K562 (cell line): ENCODE results near the gene P2RY8. TPM values are rescaled to one million over a fixed set of nuclear protein-coding genes. Genes with fewer than 3 reads are reported as not detected.

Experiments
- ATAC-seq: fragments of 200-7000 bp; cut with Tn5 transposase; 3 replicates; pipeline ENCODE4 v1.9.1; 2020; ENCODE audit warnings: moderate library complexity
- BruUV-seq: library from RNA; stranded (reverse); fragments of 400-500 nt; replicated peaks from 2 replicates; lab custom pipeline; 2021; lab: Mats Ljungman, UMichigan
- CTCF ChIA-PET: fragments of 300-600 bp; formaldehyde crosslinking; extraction: SDS; loops from one replicate; lab custom pipeline; 2021; ENCODE audit warnings: low intra/inter-chr PET ratio; lab: Yijun Ruan, JAX
- POLR2A ChIA-PET: fragments of 300-600, 350-650 bp; sonication (Branson Sonifier 250); formaldehyde crosslinking; extraction: SDS; loops from one replicate; lab custom pipeline; 2021; ENCODE audit warnings: antibody characterized with exemption, inconsistent platforms; lab: Yijun Ruan, JAX
- DNase-seq, 4 experiments: peaks; one replicate each; pipeline versions ENCODE4 v3.0.0 to v3.0.0-alpha.2; 2011 to 2018; ENCODE audit warnings: low spot score in 3 of 4, mixed read lengths in 3 of 4; ENCODE audit errors: extremely low read depth in 1 of 4
- FAIRE-seq: peaks from 2 replicates; lab custom pipeline; 2011; peaks lifted over from hg19 to GRCh38; lab: Jason Lieb, UNC
- H2AFZ ChIP-seq: 2 replicates; pipeline ENCODE4 v1.6.0; 2011; ENCODE audit warnings: low read depth, low read length, control low read depth, inconsistent platforms
- H3K27ac ChIP-seq: fragments of 200-600 bp; 3 replicates; pipeline ENCODE4 v1.8.0; 2011; ENCODE audit warnings: low read depth, mild to moderate bottlenecking, control low read depth, inconsistent platforms, low read length, moderate library complexity, mixed read lengths; ENCODE audit errors: extremely low read depth
- H3K27me3 ChIP-seq, 2 experiments: fragments of 300-600 bp in 1 of 2; 2 replicates in 1 of 2; 3 replicates in 1 of 2; pipeline versions ENCODE4 v1.6.0 to v1.8.0; 2011; ENCODE audit warnings: inconsistent platforms in 2 of 2, low read length in 2 of 2, mild to moderate bottlenecking in 1 of 2, mixed read lengths in 1 of 2, moderate library complexity in 1 of 2; ENCODE audit not compliant: control insufficient read depth in 2 of 2, insufficient read depth in 2 of 2
- H3K36me3 ChIP-seq: fragments of 300-600 bp; 3 replicates; pipeline ENCODE4 v1.8.0; 2011; ENCODE audit warnings: mild to moderate bottlenecking, low read length, inconsistent platforms; ENCODE audit not compliant: control insufficient read depth, insufficient read depth
- H3K4me1 ChIP-seq, 2 experiments: fragments of 200-600 bp in 1 of 2; replicated peaks in 1 of 2; 2 replicates in 1 of 2; 3 replicates in 1 of 2; pipeline versions ENCODE4 v1.5.1 to v1.8.0; 2011; ENCODE audit warnings: inconsistent platforms in 2 of 2, low read length in 2 of 2, mild to moderate bottlenecking in 1 of 2, mixed read lengths in 1 of 2, moderate library complexity in 1 of 2; ENCODE audit not compliant: control insufficient read depth in 2 of 2, insufficient read depth in 2 of 2
- H3K4me2 ChIP-seq: 2 replicates; pipeline ENCODE4 v1.6.1; 2011; ENCODE audit warnings: low read length, control low read depth, inconsistent platforms, mixed read lengths; ENCODE audit not compliant: insufficient read depth
- H3K4me3 ChIP-seq: fragments of 200-600 bp; sonication (generic), shearing (Covaris generic); 2 replicates; pipeline ENCODE4 v1.5.1; 2016; ENCODE audit warnings: control low read depth, inconsistent platforms
- H3K79me2 ChIP-seq: fragments of 200-600 bp; 3 replicates; pipeline ENCODE4 v1.8.0; 2011; ENCODE audit warnings: low read length, inconsistent platforms; ENCODE audit not compliant: control insufficient read depth, insufficient read depth
- H3K9ac ChIP-seq, 2 experiments: 2 replicates each; pipeline versions ENCODE4 v1.6.0 to v1.6.1; 2011; ENCODE audit warnings: low read depth in 2 of 2, low read length in 2 of 2, control low read depth in 1 of 2, inconsistent platforms in 1 of 2, mild to moderate bottlenecking in 1 of 2, mixed read lengths in 1 of 2; ENCODE audit not compliant: insufficient read depth in 1 of 2
- H3K9me1 ChIP-seq: one replicate; pipeline ENCODE4 v1.6.0; 2011; ENCODE audit warnings: inconsistent platforms, mild to moderate bottlenecking, low read length, moderate library complexity; ENCODE audit not compliant: control insufficient read depth, insufficient read depth
- H3K9me3 ChIP-seq: replicated peaks from 2 replicates; pipeline ENCODE4 v1.5.1; 2011; ENCODE audit warnings: low read depth, low read length, inconsistent platforms; ENCODE audit not compliant: control insufficient read depth, insufficient read depth
- H4K20me1 ChIP-seq: replicated peaks from 2 replicates; pipeline ENCODE4 v1.6.1; 2011; ENCODE audit warnings: low read length, inconsistent platforms, mixed read lengths; ENCODE audit not compliant: control insufficient read depth, insufficient read depth
- ASH1L ChIP-seq: fragments of 450-650 bp; IDR thresholded peaks from 2 replicates; pipeline ENCODE4 v1.6.1; 2018; ENCODE audit warnings: borderline replicate concordance, mild to moderate bottlenecking, low read depth; ENCODE audit not compliant: partially characterized antibody
- CBFA2T3 ChIP-seq: fragments of 450-650 bp; IDR thresholded peaks from 2 replicates; pipeline ENCODE4 v1.6.1; 2017
- CBX5 ChIP-seq: IDR thresholded peaks from 2 replicates; pipeline ENCODE4 v1.6.1; 2014; ENCODE audit warnings: low read depth, borderline replicate concordance
- NFYB ChIP-seq: IDR thresholded peaks from 2 replicates; pipeline ENCODE4 v1.6.1; 2011; ENCODE audit warnings: mild to moderate bottlenecking, moderate library complexity; ENCODE audit not compliant: insufficient read length; ENCODE audit errors: extremely low read depth
- PCBP2 ChIP-seq: fragments of 200-400 bp; formaldehyde crosslinking; IDR thresholded peaks from 2 replicates; pipeline ENCODE4 v1.6.1; 2018; ENCODE audit warnings: low read length, low read depth, mild to moderate bottlenecking, moderate library complexity; ENCODE audit not compliant: poor library complexity, severe bottlenecking
- SMARCA4 ChIP-seq: fragments of 450-650 bp; IDR thresholded peaks from 2 replicates; pipeline ENCODE4 v1.6.1; 2016
- TOE1 ChIP-seq, 2 experiments: fragments of 450-650 bp in 1 of 2; sonication (generic) in 1 of 2; formaldehyde crosslinking in 1 of 2; IDR thresholded peaks; 2 replicates each; pipeline versions ENCODE4 v1.7.1 to v1.8.0; 2016 to 2022; ENCODE audit warnings: borderline replicate concordance in 2 of 2, mild to moderate bottlenecking in 2 of 2, antibody characterized with exemption in 1 of 2, inconsistent platforms in 1 of 2, low read depth in 1 of 2, missing genetic modification reagents in 1 of 2, moderate library complexity in 1 of 2
- ZFX ChIP-seq: sonication (generic); formaldehyde crosslinking; IDR thresholded peaks from 2 replicates; pipeline ENCODE4 v1.8.0; 2022; ENCODE audit warnings: mild to moderate bottlenecking, missing genetic modification reagents, moderate library complexity
- ZNF354B ChIP-seq: fragments of 250-450 bp; sonication (Bioruptor Pico); IDR thresholded peaks from 2 replicates; pipeline ENCODE4 v1.4.0; 2020
- ZNF584 ChIP-seq: fragments of 200-800 bp; sonication (Bioruptor generic); IDR thresholded peaks from 2 replicates; pipeline ENCODE4 v1.6.1; 2016; ENCODE audit warnings: low read depth, mild to moderate bottlenecking, missing genetic modification characterization, missing compliant biosample characterization
- ZNF717 ChIP-seq: fragments of 250-450 bp; sonication (Bioruptor Pico); IDR thresholded peaks from 2 replicates; pipeline ENCODE4 v1.5.0; 2021
- WGBS: fragments of 100-300 bp; shearing (Covaris generic); methylation state at CpG from one replicate; pipeline ENCODE4 v1.1.6; 2016; ENCODE audit warnings: low coverage, mixed read lengths; ENCODE audit not compliant: insufficient coverage; ENCODE audit errors: missing lambda C conversion rate; 5-methylcytosine and 5-hydroxymethylcytosine counted together
- in situ Hi-C: fragments of 300-500 bp; cut with MboI; formaldehyde crosslinking; loops from 4 replicates; pipeline ENCODE4 v1.15.0; 2018; ENCODE audit warnings: inconsistent platforms, mixed read lengths
- intact Hi-C: fragments of 100-400 bp; cut with micrococcal nuclease; formaldehyde crosslinking; loops from 2 replicates; pipeline ENCODE4 v1.14.2; 2022
- polyA plus RNA-seq, 8 experiments: library from polyadenylated mRNA; depleted of rRNA in 4 of 8; stranded (reverse) in 5 of 8; unstranded in 3 of 8; fragments of >200 nt; fragmentation: Nextera tagmentation in 2 of 8; fragmentation: Illumina TruSeq in 1 of 8; extraction: Ambion mirVana in 2 of 8; extraction: Trizol in 1 of 8; gene quantifications; 2 replicates each; pipeline versions ENCODE4 v1.2.1 to v1.2.3, GENCODE V29; 2011 to 2014; ENCODE audit warnings: inconsistent platforms in 1 of 8, missing spikeins in 1 of 8
- total RNA-seq, 7 experiments: library from RNA; depleted of rRNA in 6 of 7; stranded (reverse); fragments of >200 nt in 6 of 7; fragmentation: Illumina TruSeq in 2 of 7; extraction: Trizol in 2 of 7; gene quantifications; 2 replicates each; pipeline versions ENCODE4 v1.2.1 to v1.2.3, GENCODE V29; 2011 to 2021; ENCODE audit warnings: low replicate concordance in 1 of 7
- TF ChIP-seq, protein P1 (sequence below), 2 experiments: fragments of 150-350 bp in 1 of 2; IDR thresholded peaks; 2 replicates each; pipeline ENCODE4 v1.6.1; 2012 to 2016; ENCODE audit warnings: low read depth in 2 of 2, low read length in 2 of 2, mild to moderate bottlenecking in 1 of 2, moderate library complexity in 1 of 2

The P2RY8 gene
- total and polyA plus RNA-seq, 9 of the 15 experiments (the other 6 are each of a cell fraction or from before 2014, with no cell fraction given) = 0.04 to 0.69 (median 0.08) TPM; not detected in 3

DNA sequence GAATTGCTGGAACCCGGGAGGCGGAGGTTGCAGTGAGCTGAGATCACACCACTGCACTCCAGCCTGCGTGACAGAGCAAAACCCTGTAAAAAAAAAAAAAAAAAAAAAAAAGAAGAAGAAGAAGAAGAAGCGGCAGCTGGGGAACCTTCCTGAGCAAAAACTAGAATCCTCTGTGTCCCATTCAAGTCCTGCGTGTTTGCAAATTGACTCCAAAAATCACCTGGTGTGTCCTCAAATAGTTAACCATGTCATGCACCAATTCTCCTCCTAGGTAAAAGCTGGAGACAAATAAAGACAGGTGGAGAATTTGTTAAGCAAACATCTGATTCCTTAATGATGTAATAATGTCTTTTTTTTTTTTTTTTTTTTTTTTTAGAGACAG is 52.4 kb downstream of the P2RY8 start:
- H3K9me3 ChIP-seq = 0 out of 2 replicates have a peak, but pooled peaks cover 2% of the 10 kb centered on the region
- no peaks in the 10 kb centered on the region for H3K36me3 ChIP-seq
- no peaks in the 10 kb centered on the region for H3K9me1 ChIP-seq
- POLR2A ChIA-PET = no interaction called here
- no peaks in the 10 kb centered on the region for H4K20me1 ChIP-seq
- H3K9ac ChIP-seq = no peak overlapping the region
- intact Hi-C loops (no loop called here), in situ Hi-C loops (loop anchor here (5.0 kb wide), 1 partner anchor 53 kb away; the partner anchor contains the start of gene P2RY8)
- BruUV-seq = no TSS peak
- CTCF ChIA-PET = no interaction called here
- peaks cover 12 to 15% of the 10 kb centered on the region in 2 experiments for H3K4me1 ChIP-seq
- no peaks in the 10 kb centered on the region for H3K79me2 ChIP-seq
- H2AFZ ChIP-seq = no peak overlapping the region
- FAIRE-seq = no peak
- no peak for DNase-seq
- H3K4me2 ChIP-seq = no peak overlapping the region
- no peak overlapping the region for H3K27ac ChIP-seq
- H3K27me3 ChIP-seq = no peaks in the 10 kb centered on the region
- 100% methylated on average over 1 of the region's 5 CpGs for WGBS
- ATAC-seq = no peak
- H3K4me3 ChIP-seq = no peak overlapping the region
- TF ChIP-seq CBFA2T3 (no peak), ZNF584 (CRISPR knock-in tag) (no peak), TOE1 (IDR thresholded peaks at IDR 0.05; ENCODE audit: borderline replicate concordance) (no peak), TOE1 (CRISPR knock-in tag; IDR thresholded peaks at IDR 0.05; ENCODE audit: borderline replicate concordance, low read depth) (no peak), ASH1L (no peak), ZFX (CRISPR knock-in tag) (no peak), PCBP2 (no peak), CBX5 (no peak), ZNF717 (CRISPR knock-in tag) (no peak), SMARCA4 (no peak), ZNF354B (no peak), NFYB (no peak)
- TF ChIP-seq, protein P1, sequence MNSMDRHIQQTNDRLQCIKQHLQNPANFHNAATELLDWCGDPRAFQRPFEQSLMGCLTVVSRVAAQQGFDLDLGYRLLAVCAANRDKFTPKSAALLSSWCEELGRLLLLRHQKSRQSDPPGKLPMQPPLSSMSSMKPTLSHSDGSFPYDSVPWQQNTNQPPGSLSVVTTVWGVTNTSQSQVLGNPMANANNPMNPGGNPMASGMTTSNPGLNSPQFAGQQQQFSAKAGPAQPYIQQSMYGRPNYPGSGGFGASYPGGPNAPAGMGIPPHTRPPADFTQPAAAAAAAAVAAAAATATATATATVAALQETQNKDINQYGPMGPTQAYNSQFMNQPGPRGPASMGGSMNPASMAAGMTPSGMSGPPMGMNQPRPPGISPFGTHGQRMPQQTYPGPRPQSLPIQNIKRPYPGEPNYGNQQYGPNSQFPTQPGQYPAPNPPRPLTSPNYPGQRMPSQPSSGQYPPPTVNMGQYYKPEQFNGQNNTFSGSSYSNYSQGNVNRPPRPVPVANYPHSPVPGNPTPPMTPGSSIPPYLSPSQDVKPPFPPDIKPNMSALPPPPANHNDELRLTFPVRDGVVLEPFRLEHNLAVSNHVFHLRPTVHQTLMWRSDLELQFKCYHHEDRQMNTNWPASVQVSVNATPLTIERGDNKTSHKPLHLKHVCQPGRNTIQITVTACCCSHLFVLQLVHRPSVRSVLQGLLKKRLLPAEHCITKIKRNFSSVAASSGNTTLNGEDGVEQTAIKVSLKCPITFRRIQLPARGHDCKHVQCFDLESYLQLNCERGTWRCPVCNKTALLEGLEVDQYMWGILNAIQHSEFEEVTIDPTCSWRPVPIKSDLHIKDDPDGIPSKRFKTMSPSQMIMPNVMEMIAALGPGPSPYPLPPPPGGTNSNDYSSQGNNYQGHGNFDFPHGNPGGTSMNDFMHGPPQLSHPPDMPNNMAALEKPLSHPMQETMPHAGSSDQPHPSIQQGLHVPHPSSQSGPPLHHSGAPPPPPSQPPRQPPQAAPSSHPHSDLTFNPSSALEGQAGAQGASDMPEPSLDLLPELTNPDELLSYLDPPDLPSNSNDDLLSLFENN (IDR thresholded peaks at IDR 0.05; ENCODE audit: low read depth in 2 of 2, low read length in 2 of 2) = no peak
